LNCaP clone FGC (cell line): ENCODE results near the gene INPP4B.

Source experiments
- DNase-seq: peaks from one replicate; pipeline ENCODE4 v3.0.0-alpha.2; 2011; ENCODE audit warnings: low read depth
- H3K4me3 ChIP-seq: 2 replicates; pipeline ENCODE4 v1.5.1; 2011; ENCODE audit warnings: mild to moderate bottlenecking, low read depth, low read length, control low read depth
- CTCF ChIP-seq: IDR thresholded peaks from 2 replicates; pipeline ENCODE4 v1.5.1; 2012; ENCODE audit warnings: mild to moderate bottlenecking; ENCODE audit not compliant: control insufficient read depth, insufficient read depth; ENCODE audit errors: extremely low read depth

INPP4B gene

GRCh38 chr4:142021761-142022160 lies 824.3 kb downstream of the INPP4B start:
- no peak for TF ChIP-seq CTCF
- no peak overlapping the region for H3K4me3 ChIP-seq
- DNase-seq, result no peak

- DNase-seq, result no peak
- TF ChIP-seq CTCF, result no peak
- no peak overlapping the region for H3K4me3 ChIP-seq
Observed at GRCh38 chr4:142021181-142021580, 824.9 kb downstream of the INPP4B start.

- DNase-seq, result no peak
- H3K4me3 ChIP-seq, result no peak overlapping the region
- TF ChIP-seq CTCF, result no peak
Observed at GRCh38 chr4:142016031-142016430, 830.1 kb downstream of the INPP4B start.

- no peak for TF ChIP-seq CTCF
- DNase-seq, result no peak
- no peak overlapping the region for H3K4me3 ChIP-seq
Observed at GRCh38 chr4:142009751-142010150, 836.4 kb downstream of the INPP4B start.

- no peak for TF ChIP-seq CTCF
- no peak overlapping the region for H3K4me3 ChIP-seq
- no peak for DNase-seq
Observed at GRCh38 chr4:142005519-142005918, 840.6 kb downstream of the INPP4B start.

- no peak overlapping the region for H3K4me3 ChIP-seq
- no peak for TF ChIP-seq CTCF
- no peak for DNase-seq
Observed at GRCh38 chr4:141999446-142000143, 846.5 kb downstream of the INPP4B start.

- no peak overlapping the region for H3K4me3 ChIP-seq
- no peak for DNase-seq
- TF ChIP-seq CTCF, result no peak
Observed at GRCh38 chr4:141995056-141995455, 851.0 kb downstream of the INPP4B start.
